SK-N-SH (cell line): ENCODE results near the gene P3R3URF. TPM values are rescaled to one million over a fixed set of nuclear protein-coding genes. Genes with fewer than 3 reads are reported as not detected.

Source experiments
- CTCF ChIA-PET: fragments of 300-600, 350-600 bp; formaldehyde crosslinking; extraction: SDS; loops from one replicate; lab custom pipeline; 2021; lab: Yijun Ruan, JAX
- POLR2A ChIA-PET: fragments of 350-600 bp; sonication (Branson Sonifier 250); formaldehyde crosslinking; extraction: SDS; loops from one replicate; lab custom pipeline; 2020; ENCODE audit warnings: antibody characterized with exemption, inconsistent platforms; lab: Yijun Ruan, JAX
- DNase-seq: peaks from one replicate; pipeline ENCODE4 v3.0.0; 2012
- H2AFZ ChIP-seq: fragments of 200-600 bp; sonication (generic); 2 replicates; pipeline ENCODE4 v1.8.1; 2016; ENCODE audit warnings: antibody characterized with exemption, mild to moderate bottlenecking, low read depth
- H3F3A ChIP-seq: fragments of 200-600 bp; sonication (generic); replicated peaks from 2 replicates; pipeline ENCODE3; 2016; ENCODE audit warnings: antibody characterized with exemption, mild to moderate bottlenecking; ENCODE audit not compliant: insufficient read depth
- H3K27ac ChIP-seq, 2 experiments: fragments of 200-500 bp in 1 of 2; fragments of 200-600 bp in 1 of 2; sonication (Bioruptor generic) in 1 of 2; sonication (generic), shearing (Covaris generic) in 1 of 2; 2 replicates each; pipeline versions ENCODE4 v1.5.1 to v1.6.1; 2014 to 2016; ENCODE audit warnings: low read depth in 2 of 2, inconsistent platforms in 1 of 2, low read length in 1 of 2, mild to moderate bottlenecking in 1 of 2, mixed read lengths in 1 of 2
- H3K27me3 ChIP-seq: fragments of 200-600 bp; sonication (generic), shearing (Covaris generic); 2 replicates; pipeline ENCODE4 v1.6.1; 2016; ENCODE audit warnings: mixed run types; ENCODE audit not compliant: insufficient read depth
- H3K36me3 ChIP-seq, 2 experiments: fragments of 200-500 bp in 1 of 2; fragments of 200-600 bp in 1 of 2; sonication (Bioruptor generic) in 1 of 2; sonication (generic) in 1 of 2; replicated peaks in 1 of 2; 2 replicates each; pipeline versions ENCODE3 to v1.5.1; 2014 to 2016; ENCODE audit warnings: low read length in 1 of 2, mild to moderate bottlenecking in 1 of 2; ENCODE audit not compliant: insufficient read depth in 2 of 2, control insufficient read depth in 1 of 2
- H3K4me1 ChIP-seq, 2 experiments: fragments of 200-500 bp in 1 of 2; fragments of 200-600 bp in 1 of 2; sonication (Bioruptor generic) in 1 of 2; sonication (generic), shearing (Covaris generic) in 1 of 2; 2 replicates each; pipeline versions ENCODE4 v1.5.1 to v1.6.1; 2014 to 2016; ENCODE audit warnings: low read depth in 1 of 2, low read length in 1 of 2, mixed run types in 1 of 2; ENCODE audit not compliant: insufficient read depth in 2 of 2, control insufficient read depth in 1 of 2
- H3K4me2 ChIP-seq: fragments of 200-600 bp; sonication (generic), shearing (Covaris generic); 2 replicates; pipeline ENCODE4 v1.6.1; 2017; ENCODE audit warnings: mixed run types
- H3K4me3 ChIP-seq, 2 experiments: fragments of 200-500 bp in 1 of 2; fragments of 200-600 bp in 1 of 2; sonication (Bioruptor generic) in 1 of 2; sonication (generic), shearing (Covaris generic) in 1 of 2; 2 replicates each; pipeline versions ENCODE4 v1.5.1 to v1.8.1; 2014 to 2016; ENCODE audit warnings: low read depth in 2 of 2, inconsistent platforms in 1 of 2, low read length in 1 of 2, mild to moderate bottlenecking in 1 of 2, mixed read lengths in 1 of 2, moderate library complexity in 1 of 2
- H3K79me2 ChIP-seq: fragments of 200-600 bp; sonication (generic); 2 replicates; pipeline ENCODE4 v1.8.1; 2017; ENCODE audit warnings: mild to moderate bottlenecking; ENCODE audit not compliant: insufficient read depth
- H3K9ac ChIP-seq: fragments of 200-600 bp; sonication (generic); 2 replicates; pipeline ENCODE4 v1.6.1; 2017; ENCODE audit warnings: mixed run types
- H3K9me2 ChIP-seq: fragments of 200-600 bp; sonication (generic); 2 replicates; pipeline ENCODE4 v1.6.1; 2017; ENCODE audit warnings: mixed run types
- H3K9me3 ChIP-seq: fragments of 200-600 bp; sonication (generic); 2 replicates; pipeline ENCODE4 v1.6.1; 2017; ENCODE audit warnings: mixed run types, mild to moderate bottlenecking, moderate library complexity
- H4K20me1 ChIP-seq: fragments of 200-600 bp; sonication (generic); 2 replicates; pipeline ENCODE4 v1.6.1; 2017; ENCODE audit warnings: mild to moderate bottlenecking, mixed run types; ENCODE audit not compliant: insufficient read depth
- CHD2 ChIP-seq: fragments of 150-350 bp; IDR thresholded peaks from 2 replicates; pipeline ENCODE4 v1.6.1; 2018; ENCODE audit warnings: low read length; ENCODE audit not compliant: partially characterized antibody
- CTCF ChIP-seq: fragments of 200-600 bp; sonication (generic); IDR thresholded peaks from 2 replicates; pipeline ENCODE4 v1.6.1; 2017; ENCODE audit warnings: antibody characterized with exemption, mild to moderate bottlenecking, moderate library complexity
- ELF1 ChIP-seq: IDR thresholded peaks from 2 replicates; pipeline ENCODE4 v1.4.0; 2012
- EZH2phosphoT487 ChIP-seq: fragments of 200-600 bp; sonication (generic); IDR thresholded peaks from 2 replicates; pipeline ENCODE4 v1.6.1; 2017; ENCODE audit warnings: low read depth, mixed run types, mild to moderate bottlenecking, antibody characterized with exemption, moderate library complexity, borderline replicate concordance
- FOXJ3 ChIP-seq: sonication (generic); formaldehyde crosslinking; IDR thresholded peaks from 2 replicates; pipeline ENCODE4 v1.5.1; 2020; ENCODE audit warnings: mild to moderate bottlenecking, missing genetic modification reagents
- FOXM1 ChIP-seq: IDR thresholded peaks from 2 replicates; pipeline ENCODE4 v1.4.0; 2012; ENCODE audit warnings: low read depth, mild to moderate bottlenecking
- GABPA ChIP-seq: IDR thresholded peaks from 2 replicates; pipeline ENCODE4 v1.4.0; 2012; ENCODE audit warnings: low read depth, mild to moderate bottlenecking
- GATA2 ChIP-seq: sonication (generic); formaldehyde crosslinking; IDR thresholded peaks from 2 replicates; pipeline ENCODE4 v1.5.0; 2020; ENCODE audit warnings: mild to moderate bottlenecking, missing genetic modification reagents
- IRF3 ChIP-seq: fragments of 150-350 bp; IDR thresholded peaks from 2 replicates; pipeline ENCODE4 v1.6.1; 2016; ENCODE audit warnings: mild to moderate bottlenecking, low read depth, low read length
- NFIC ChIP-seq: IDR thresholded peaks from 2 replicates; pipeline ENCODE4 v1.4.0; 2012; ENCODE audit warnings: borderline replicate concordance
- PBX3 ChIP-seq: IDR thresholded peaks from 2 replicates; pipeline ENCODE4; 2012
- POLR2AphosphoS5 ChIP-seq: IDR thresholded peaks from 2 replicates; pipeline ENCODE4 v1.6.1; 2012; ENCODE audit warnings: low read depth, low read length
- RAD21 ChIP-seq: IDR thresholded peaks from 2 replicates; pipeline ENCODE4 v1.6.1; 2012; ENCODE audit warnings: mild to moderate bottlenecking, low read length
- RFX5 ChIP-seq: IDR thresholded peaks from 2 replicates; pipeline ENCODE4 v1.6.1; 2012; ENCODE audit warnings: mild to moderate bottlenecking, improper control_type of control experiment, low read length
- RXRA ChIP-seq: IDR thresholded peaks from 2 replicates; pipeline ENCODE4 v1.4.0; 2012; ENCODE audit warnings: low read depth, mild to moderate bottlenecking, borderline replicate concordance
- TAF1 ChIP-seq: IDR thresholded peaks from 2 replicates; pipeline ENCODE4 v1.6.1; 2012; ENCODE audit warnings: low read depth, mild to moderate bottlenecking, low read length, moderate library complexity, borderline replicate concordance
- TCF12 ChIP-seq: IDR thresholded peaks from 2 replicates; pipeline ENCODE4 v1.4.0; 2012
- USF2 ChIP-seq: fragments of 150-350 bp; IDR thresholded peaks from 2 replicates; pipeline ENCODE4 v1.6.1; 2017; ENCODE audit warnings: antibody characterized with exemption, low read length, low read depth, borderline replicate concordance
- ZBTB33 ChIP-seq: IDR thresholded peaks from 2 replicates; pipeline ENCODE4 v1.4.0; 2012; ENCODE audit warnings: low read depth, borderline replicate concordance
- WGBS: methylation state at CpG from one replicate; pipeline ENCODE4 v1.1.6; 2017; ENCODE audit warnings: low lambda C conversion rate; 5-methylcytosine and 5-hydroxymethylcytosine counted together
- polyA plus RNA-seq, 3 experiments: library from polyadenylated mRNA; depleted of rRNA; stranded (reverse); fragments of >200 nt; gene quantifications; 2 replicates each; pipeline ENCODE4 v1.2.3, GENCODE V29; 2012

The P3R3URF gene
- polyA plus RNA-seq, 1 of the 3 experiments (the other 2 are of a cell fraction): not detected

GRCh38 chr1:46150085-46150484 is 26.2 kb downstream of the P3R3URF start:
- no peaks in the 10 kb centered on the region for H3K27me3 ChIP-seq
- WGBS: 80% methylated on average over 2 of the region's 2 CpGs
- no peaks in the 10 kb centered on the region for H4K20me1 ChIP-seq
- no peak overlapping the region for H3K4me2 ChIP-seq
- no peak overlapping the region for H2AFZ ChIP-seq
- H3K9me3 ChIP-seq: no peaks in the 10 kb centered on the region
- ChIA-PET CTCF (interaction anchor here (1.2 kb wide), 1 partner anchor 27 kb away, joined by 3 read pairs; no protein-coding TSS in a partner anchor), POLR2A (no interaction called here)
- no peak for DNase-seq
- no peaks in the 10 kb centered on the region for H3F3A ChIP-seq
- no peaks in the 10 kb centered on the region; a peak in 1 of 4 replicates for H3K4me1 ChIP-seq
- H3K9me2 ChIP-seq: no peaks in the 10 kb centered on the region
- no peaks in the 10 kb centered on the region for H3K79me2 ChIP-seq
- no peaks in the 10 kb centered on the region for H3K36me3 ChIP-seq
- H3K9ac ChIP-seq: no peak overlapping the region
- TF ChIP-seq ELF1 (no peak), FOXM1 (no peak), TAF1 (no peak), CTCF (no peak), PBX3 (no peak), IRF3 (no peak), FOXJ3 (no peak), NFIC (no peak), RAD21 (no peak), GATA2 (no peak), POLR2AphosphoS5 (no peak), RXRA (no peak), ZBTB33 (no peak), CHD2 (no peak), GABPA (no peak), USF2 (no peak), RFX5 (no peak), EZH2phosphoT487 (no peak), TCF12 (no peak)
- no peak overlapping the region for H3K27ac ChIP-seq
- no peak overlapping the region for H3K4me3 ChIP-seq
